Neural progenitor cell (in vitro differentiated cells): ENCODE data around the gene DCTPP1.

ENCODE experiments used
- CTCF ChIP-seq: fragments of 200-600 bp; sonication (generic); IDR thresholded peaks from 2 replicates; pipeline ENCODE4 v1.5.1; 2017; ENCODE audit warnings: antibody characterized with exemption, mild to moderate bottlenecking
- EZH2 ChIP-seq: fragments of 200-600 bp; sonication (generic); IDR thresholded peaks from 2 replicates; pipeline ENCODE4 v1.6.1; 2017; ENCODE audit warnings: antibody characterized with exemption, mild to moderate bottlenecking, moderate library complexity

DNA sequence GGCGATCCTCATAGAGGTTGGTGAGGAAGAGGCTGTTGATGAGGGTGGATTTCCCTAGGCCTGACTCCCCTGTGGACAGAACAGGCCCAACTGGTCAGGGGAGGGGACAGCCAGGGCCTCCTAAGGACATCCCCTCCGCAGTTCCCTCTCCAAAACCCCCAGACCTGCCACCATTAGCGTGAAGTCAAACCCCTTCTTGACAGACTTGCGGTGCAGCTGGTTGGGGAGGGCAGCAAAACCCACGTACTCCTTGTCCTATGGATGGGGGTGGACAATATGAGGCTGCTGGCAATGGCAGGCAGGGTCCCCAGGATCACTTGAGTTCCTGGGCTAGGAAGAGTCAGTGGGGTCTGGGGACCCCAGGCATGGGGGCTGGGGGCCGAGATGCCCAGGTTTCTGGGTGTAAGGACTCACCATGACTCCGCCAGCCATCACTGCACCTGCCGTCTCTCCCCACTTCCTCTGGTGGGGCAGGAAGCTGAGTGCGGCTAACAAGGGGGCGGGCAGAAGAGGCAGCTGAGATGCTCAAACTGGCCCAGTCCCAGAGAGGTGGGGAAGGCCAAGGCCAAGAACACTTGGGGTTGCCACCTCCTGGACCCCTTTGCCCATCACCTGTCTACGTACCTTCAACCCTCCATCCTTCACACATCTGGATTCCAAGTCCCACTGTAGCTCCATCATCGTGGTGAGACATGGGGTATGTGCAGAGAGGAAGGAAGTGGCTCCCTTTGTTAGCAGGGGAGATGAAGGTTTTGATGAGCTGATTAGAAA lies 47.5 kb downstream of the DCTPP1 start, which contains the start of gene SEPTIN1:
- no peak for TF ChIP-seq CTCF
- TF ChIP-seq EZH2 = no peak
